ENCODE measurements around the gene TSR3.

GRCh38 chr16:1311738-1312466 lies 39.8 kb downstream of the TSR3 start:
- TF ChIP-seq CTCF (IDR thresholded peaks at IDR 0.05) (no peak), POLR2A (IDR thresholded peaks at IDR 0.05) (no peak)
